Measurements from ENCODE around the gene MITF. TPM values are rescaled to one million over a fixed set of nuclear protein-coding genes. Genes with fewer than 3 reads are reported as not detected.
A peak's percentile ranks its signal among the peaks of the same experiment; 100 is the strongest.

The MITF gene
- total RNA-seq, 1 donor from 2014 or later, result 6.0 TPM

GRCh38 chr3:69699183-69699582 lies 40.1 kb upstream of the MITF start:
- H3K4me3 Mint-ChIP-seq (ENCODE audit: unreplicated experiment), result no peak overlapping the region
- H3K27ac Mint-ChIP-seq (ENCODE audit: unreplicated experiment), result no peak overlapping the region
- H3K9ac ChIP-seq (ENCODE audit: low read length), result no peak overlapping the region
- no peaks in the 10 kb centered on the region for H3K27me3 ChIP-seq (ENCODE audit: insufficient read depth, low read length)
- H2AFZ ChIP-seq (ENCODE audit: low read depth, low read length), result no peak overlapping the region
- H3K4me3 ChIP-seq (ENCODE audit: insufficient read depth, low read depth, low read length), result no peak overlapping the region
- peaks cover 3% of the 10 kb centered on the region for H3K27me3 Mint-ChIP-seq (ENCODE audit: low read depth, unreplicated experiment)
- H3K4me1 ChIP-seq (ENCODE audit: insufficient read depth, low read length), result no peaks in the 10 kb centered on the region
- no peaks in the 10 kb centered on the region for H3K9me3 Mint-ChIP-seq (ENCODE audit: unreplicated experiment)
- H3K4me2 ChIP-seq (ENCODE audit: low read length), result no peak overlapping the region
- no peak overlapping the region for H3K27ac ChIP-seq (ENCODE audit: low read depth, low read length)
- TF ChIP-seq EZH2 (IDR thresholded peaks at IDR 0.05; ENCODE audit: insufficient read depth, low read length), result no peak
- TF ChIP-seq CTCF (IDR thresholded peaks at IDR 0.05; ENCODE audit: insufficient read depth, low read depth, low read length), result no peak
- DNase-seq (ENCODE audit: low read depth), result peak; percentile 6
- no peaks in the 10 kb centered on the region for H3K36me3 Mint-ChIP-seq (ENCODE audit: low read depth, unreplicated experiment)
- H3K9me3 ChIP-seq (ENCODE audit: insufficient read depth, low read depth, low read length), result no peaks in the 10 kb centered on the region
- no peak for FAIRE-seq
- H3K4me1 Mint-ChIP-seq (ENCODE audit: low read depth, unreplicated experiment), result peaks cover 8% of the 10 kb centered on the region
- no peaks in the 10 kb centered on the region for H3K79me2 ChIP-seq (ENCODE audit: insufficient read depth, low read length)
- no peaks in the 10 kb centered on the region for H4K20me1 ChIP-seq (ENCODE audit: insufficient read depth, low read length)
- H3K36me3 ChIP-seq (ENCODE audit: insufficient read depth, low read length), result no peaks in the 10 kb centered on the region

GRCh38 chr3:69700949-69701348 lies 38.3 kb upstream of the MITF start:
- FAIRE-seq, result no peak
- TF ChIP-seq EZH2 (IDR thresholded peaks at IDR 0.05; ENCODE audit: insufficient read depth, low read length) (no peak), CTCF (IDR thresholded peaks at IDR 0.05; ENCODE audit: insufficient read depth, low read depth, low read length) (no peak)

GRCh38 chr3:69710153-69710977 lies 28.9 kb upstream of the MITF start:
- Histone ChIP-seq H3K9me3 (ENCODE audit: insufficient read depth, low read depth, low read length) (no peaks in the 10 kb centered on the region), H3K27ac (ENCODE audit: low read depth, low read length) (no peak overlapping the region), H3K36me3 (ENCODE audit: insufficient read depth, low read length) (no peaks in the 10 kb centered on the region), H3K4me2 (ENCODE audit: low read length) (no peak overlapping the region), H3K9ac (ENCODE audit: low read length) (no peak overlapping the region), H2AFZ (ENCODE audit: low read depth, low read length) (no peak overlapping the region), H4K20me1 (ENCODE audit: insufficient read depth, low read length) (no peaks in the 10 kb centered on the region), H3K79me2 (ENCODE audit: insufficient read depth, low read length) (no peaks in the 10 kb centered on the region), H3K4me1 (ENCODE audit: insufficient read depth, low read length) (no peaks in the 10 kb centered on the region), H3K27me3 (ENCODE audit: insufficient read depth, low read length) (no peaks in the 10 kb centered on the region), H3K4me3 (ENCODE audit: insufficient read depth, low read depth, low read length) (no peak overlapping the region)
- H3K4me1 Mint-ChIP-seq (ENCODE audit: low read depth, unreplicated experiment), result peaks cover 5% of the 10 kb centered on the region
- H3K27me3 Mint-ChIP-seq (ENCODE audit: low read depth, unreplicated experiment), result no peaks in the 10 kb centered on the region
- H3K9me3 Mint-ChIP-seq (ENCODE audit: unreplicated experiment), result peaks cover 2% of the 10 kb centered on the region
- H3K36me3 Mint-ChIP-seq (ENCODE audit: low read depth, unreplicated experiment), result no peaks in the 10 kb centered on the region
- H3K27ac Mint-ChIP-seq (ENCODE audit: unreplicated experiment), result peak overlapping the region; percentile 22
- FAIRE-seq (no peak), DNase-seq (ENCODE audit: low read depth) (peak; percentile 76)
- TF ChIP-seq EZH2 (IDR thresholded peaks at IDR 0.05; ENCODE audit: insufficient read depth, low read length) (no peak), CTCF (IDR thresholded peaks at IDR 0.05; ENCODE audit: insufficient read depth, low read depth, low read length) (no peak)
- H3K4me3 Mint-ChIP-seq (ENCODE audit: unreplicated experiment), result no peak overlapping the region

More at GRCh38 chr3:69700949-69701348, 38.3 kb upstream of the MITF start:
- Histone ChIP-seq H3K4me1 (ENCODE audit: insufficient read depth, low read length) (no peaks in the 10 kb centered on the region), H3K27ac (ENCODE audit: low read depth, low read length) (no peak overlapping the region), H4K20me1 (ENCODE audit: insufficient read depth, low read length) (no peaks in the 10 kb centered on the region), H3K9me3 (ENCODE audit: insufficient read depth, low read depth, low read length) (no peaks in the 10 kb centered on the region), H3K27me3 (ENCODE audit: insufficient read depth, low read length) (peaks cover 3% of the 10 kb centered on the region), H2AFZ (ENCODE audit: low read depth, low read length) (no peak overlapping the region), H3K36me3 (ENCODE audit: insufficient read depth, low read length) (no peaks in the 10 kb centered on the region), H3K79me2 (ENCODE audit: insufficient read depth, low read length) (no peaks in the 10 kb centered on the region), H3K4me3 (ENCODE audit: insufficient read depth, low read depth, low read length) (no peak overlapping the region), H3K9ac (ENCODE audit: low read length) (no peak overlapping the region), H3K4me2 (ENCODE audit: low read length) (no peak overlapping the region)
- H3K9me3 Mint-ChIP-seq (ENCODE audit: unreplicated experiment), result no peaks in the 10 kb centered on the region
- H3K4me3 Mint-ChIP-seq (ENCODE audit: unreplicated experiment), result no peak overlapping the region
- no peak for DNase-seq (ENCODE audit: low read depth)
- H3K27me3 Mint-ChIP-seq (ENCODE audit: low read depth, unreplicated experiment), result peaks cover 3% of the 10 kb centered on the region
- no peaks in the 10 kb centered on the region for H3K36me3 Mint-ChIP-seq (ENCODE audit: low read depth, unreplicated experiment)
- H3K27ac Mint-ChIP-seq (ENCODE audit: unreplicated experiment), result no peak overlapping the region
- peaks cover 8% of the 10 kb centered on the region for H3K4me1 Mint-ChIP-seq (ENCODE audit: low read depth, unreplicated experiment)
